PC-3 (cell line): ENCODE measurements around the gene SNAI3. TPM values are rescaled to one million over a fixed set of nuclear protein-coding genes. Genes with fewer than 3 reads are reported as not detected.

ENCODE experiments used
- ATAC-seq: fragments of 200-7000 bp; cut with Tn5 transposase; 2 replicates; pipeline ENCODE4 v1.9.1; 2020; ENCODE audit warnings: mild to moderate bottlenecking, moderate library complexity
- BruUV-seq: library from RNA; stranded (reverse); fragments of 400-500 nt; replicated peaks from 2 replicates; lab custom pipeline; 2021; lab: Mats Ljungman, UMichigan
- CTCF ChIA-PET: fragments of 300-600 bp; sonication (Branson Sonifier 250); formaldehyde crosslinking; loops from one replicate; lab custom pipeline; 2022; ENCODE audit warnings: antibody characterized with exemption; lab: Charles Lee
- POLR2A ChIA-PET: fragments of 300-600 bp; sonication (Branson Sonifier 250); formaldehyde crosslinking; loops from one replicate; lab custom pipeline; 2022; ENCODE audit warnings: antibody characterized with exemption; ENCODE audit not compliant: unreplicated experiment; lab: Charles Lee
- DNase-seq: peaks from one replicate; pipeline ENCODE4 v3.0.0-alpha.2; 2015
- H2AFZ ChIP-seq: fragments of 300-600 bp; sonication (generic); 2 replicates; pipeline ENCODE4 v1.6.0; 2016; ENCODE audit warnings: antibody characterized with exemption, low read length
- H3F3A ChIP-seq: fragments of 300-600 bp; sonication (generic); one replicate; pipeline ENCODE4 v1.6.0; 2017; ENCODE audit warnings: antibody characterized with exemption, low read length, control low read depth, mild to moderate bottlenecking; ENCODE audit not compliant: unreplicated experiment
- H3K27ac ChIP-seq: fragments of 300-600 bp; sonication (generic); 2 replicates; pipeline ENCODE4 v1.5.1; 2016; ENCODE audit warnings: mild to moderate bottlenecking, low read length
- H3K27me3 ChIP-seq: fragments of 300-600 bp; sonication (generic); 2 replicates; pipeline ENCODE4 v1.6.1; 2016; ENCODE audit warnings: low read length, mixed read lengths
- H3K36me3 ChIP-seq: fragments of 300-600 bp; sonication (generic); 2 replicates; pipeline ENCODE4 v1.6.1; 2016; ENCODE audit warnings: low read depth, mixed run types, low read length, mixed read lengths
- H3K4me1 ChIP-seq: fragments of 300-600 bp; sonication (generic); 2 replicates; pipeline ENCODE4 v1.5.1; 2016; ENCODE audit warnings: low read length; ENCODE audit not compliant: insufficient read depth
- H3K4me2 ChIP-seq: fragments of 300-600 bp; sonication (generic); 2 replicates; pipeline ENCODE4 v1.6.0; 2016; ENCODE audit warnings: low read length
- H3K4me3 ChIP-seq: fragments of 300-600 bp; sonication (generic); 2 replicates; pipeline ENCODE4 v1.5.1; 2016; ENCODE audit warnings: mild to moderate bottlenecking, low read length, mixed read lengths
- H3K79me2 ChIP-seq: fragments of 300-600 bp; sonication (generic); 2 replicates; pipeline ENCODE4 v1.6.1; 2017; ENCODE audit warnings: low read length, mixed read lengths
- H3K9ac ChIP-seq: fragments of 300-600 bp; sonication (generic); 2 replicates; pipeline ENCODE4 v1.6.0; 2016; ENCODE audit warnings: mild to moderate bottlenecking, low read length
- H3K9me2 ChIP-seq: fragments of 300-600 bp; sonication (generic); replicated peaks from 2 replicates; pipeline ENCODE4 v1.6.1; 2016; ENCODE audit warnings: mixed run types, low read length, mixed read lengths
- H3K9me3 ChIP-seq: fragments of 300-600 bp; sonication (generic); 2 replicates; pipeline ENCODE4 v1.6.1; 2016; ENCODE audit warnings: low read length, mixed read lengths
- H4K20me1 ChIP-seq: fragments of 300-600 bp; sonication (generic); 2 replicates; pipeline ENCODE4 v1.6.1; 2016; ENCODE audit warnings: low read length, mixed read lengths
- EZH2 ChIP-seq: fragments of 300-600 bp; sonication (generic); IDR thresholded peaks from one replicate; pipeline ENCODE4 v1.6.1; 2017; ENCODE audit warnings: antibody characterized with exemption, mild to moderate bottlenecking, low read length; ENCODE audit not compliant: unreplicated experiment
- EZH2phosphoT487 ChIP-seq: fragments of 300-600 bp; sonication (generic); IDR thresholded peaks from 2 replicates; pipeline ENCODE4 v1.6.1; 2018; ENCODE audit warnings: mild to moderate bottlenecking, antibody characterized with exemption, low read length, borderline replicate concordance
- intact Hi-C: fragments of 100-400 bp; cut with micrococcal nuclease; formaldehyde crosslinking; loops from 2 replicates; pipeline ENCODE4 v1.9.0; 2023
- microRNA-seq: library from miRNA; unstranded; fragments of <30 nt; microRNA quantifications from one replicate; pipeline ENCODE4 v1.1.0, GENCODE V29; 2020; ENCODE audit not compliant: unreplicated experiment
- total RNA-seq: library from RNA; depleted of rRNA; stranded (reverse); fragments of >200 nt; gene quantifications from 2 replicates; pipeline ENCODE4 v1.2.3, GENCODE V29; 2014; rRNA removed
- TF ChIP-seq, protein P1 (sequence below): fragments of 300-600 bp; sonication (generic); conservative IDR thresholded peaks from 2 replicates; pipeline ENCODE4 v1.5.1; 2017; ENCODE audit warnings: antibody characterized with exemption, low read depth, mild to moderate bottlenecking, low read length

Gene SNAI3
- total RNA-seq, 1 experiment from 2014 or later: 0.22 TPM

DNA sequence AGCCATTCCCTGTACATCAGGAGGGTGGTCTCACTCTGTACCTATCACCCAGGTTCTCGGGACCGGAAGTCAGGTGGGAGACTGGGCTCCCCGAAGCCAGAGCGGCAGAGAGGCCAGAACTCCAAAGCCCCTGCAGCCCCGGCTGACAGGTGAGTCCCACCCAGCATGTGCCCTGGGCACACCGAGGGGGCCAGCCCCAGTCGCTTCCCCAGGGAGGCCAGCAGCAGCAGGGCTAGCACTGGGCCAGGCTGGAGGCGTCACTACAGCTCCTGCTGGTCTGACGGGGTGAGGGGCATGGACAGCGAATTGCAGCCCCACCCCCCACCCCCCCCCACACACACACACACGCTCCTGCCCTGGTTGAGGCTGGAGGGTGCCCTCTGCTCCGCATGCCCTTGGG is 55.9 kb downstream of the SNAI3 start:
- H3K36me3 ChIP-seq: no peaks in the 10 kb centered on the region
- no peaks in the 10 kb centered on the region for H4K20me1 ChIP-seq
- H3K27me3 ChIP-seq: no peaks in the 10 kb centered on the region
- TF ChIP-seq, protein P1, sequence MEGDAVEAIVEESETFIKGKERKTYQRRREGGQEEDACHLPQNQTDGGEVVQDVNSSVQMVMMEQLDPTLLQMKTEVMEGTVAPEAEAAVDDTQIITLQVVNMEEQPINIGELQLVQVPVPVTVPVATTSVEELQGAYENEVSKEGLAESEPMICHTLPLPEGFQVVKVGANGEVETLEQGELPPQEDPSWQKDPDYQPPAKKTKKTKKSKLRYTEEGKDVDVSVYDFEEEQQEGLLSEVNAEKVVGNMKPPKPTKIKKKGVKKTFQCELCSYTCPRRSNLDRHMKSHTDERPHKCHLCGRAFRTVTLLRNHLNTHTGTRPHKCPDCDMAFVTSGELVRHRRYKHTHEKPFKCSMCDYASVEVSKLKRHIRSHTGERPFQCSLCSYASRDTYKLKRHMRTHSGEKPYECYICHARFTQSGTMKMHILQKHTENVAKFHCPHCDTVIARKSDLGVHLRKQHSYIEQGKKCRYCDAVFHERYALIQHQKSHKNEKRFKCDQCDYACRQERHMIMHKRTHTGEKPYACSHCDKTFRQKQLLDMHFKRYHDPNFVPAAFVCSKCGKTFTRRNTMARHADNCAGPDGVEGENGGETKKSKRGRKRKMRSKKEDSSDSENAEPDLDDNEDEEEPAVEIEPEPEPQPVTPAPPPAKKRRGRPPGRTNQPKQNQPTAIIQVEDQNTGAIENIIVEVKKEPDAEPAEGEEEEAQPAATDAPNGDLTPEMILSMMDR: no peak
- no peak for TF ChIP-seq EZH2phosphoT487
- no peak for TF ChIP-seq EZH2
- no peak overlapping the region for H3K9ac ChIP-seq
- ATAC-seq: no peak
- no peaks in the 10 kb centered on the region for H3K9me2 ChIP-seq
- no peak overlapping the region for H3K4me2 ChIP-seq
- no peak overlapping the region for H3K4me3 ChIP-seq
- no peaks in the 10 kb centered on the region for H3K9me3 ChIP-seq
- H2AFZ ChIP-seq: no peak overlapping the region
- intact Hi-C loops: no loop called here
- POLR2A ChIA-PET: no interaction called here
- no peak for DNase-seq
- no peak overlapping the region for H3K27ac ChIP-seq
- H3F3A ChIP-seq: no peaks in the 10 kb centered on the region
- BruUV-seq: no TSS peak
- CTCF ChIA-PET: no interaction called here
- H3K79me2 ChIP-seq: no peaks in the 10 kb centered on the region
- no peaks in the 10 kb centered on the region for H3K4me1 ChIP-seq

DNA sequence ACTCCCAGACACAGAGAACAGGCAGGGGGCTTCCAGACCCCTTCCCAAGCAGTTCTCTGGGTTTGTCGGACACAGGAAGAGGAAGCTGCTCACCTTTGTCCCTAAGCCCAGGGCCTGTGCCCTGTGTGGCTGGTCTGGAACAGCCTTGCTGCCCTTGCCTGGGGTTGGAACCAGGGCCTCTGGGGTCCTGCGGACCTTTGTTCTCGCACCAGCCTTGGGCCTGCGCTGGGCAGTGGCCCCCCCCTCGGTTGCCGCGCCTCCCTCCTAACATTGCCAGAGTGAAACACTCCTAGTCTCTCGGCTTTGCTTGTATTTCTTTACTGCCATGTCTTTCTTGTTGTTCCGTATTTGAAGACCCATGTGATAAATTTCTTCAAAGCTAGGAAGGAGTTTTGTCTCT is 56.5 kb downstream of the SNAI3 start:
- no peaks in the 10 kb centered on the region for H3K9me3 ChIP-seq
- H2AFZ ChIP-seq: no peak overlapping the region
- no peaks in the 10 kb centered on the region for H3F3A ChIP-seq
- ChIA-PET POLR2A (no interaction called here), CTCF (no interaction called here)
- no peak overlapping the region for H3K4me2 ChIP-seq
- H3K36me3 ChIP-seq: no peaks in the 10 kb centered on the region
- intact Hi-C loops: no loop called here
- BruUV-seq: no TSS peak
- H4K20me1 ChIP-seq: no peaks in the 10 kb centered on the region
- no peaks in the 10 kb centered on the region for H3K9me2 ChIP-seq
- ATAC-seq (no peak), DNase-seq (no peak)
- H3K4me1 ChIP-seq: no peaks in the 10 kb centered on the region
- H3K27me3 ChIP-seq: no peaks in the 10 kb centered on the region
- TF ChIP-seq, protein P1: no peak
- no peak for TF ChIP-seq EZH2
- TF ChIP-seq EZH2phosphoT487: no peak
- H3K27ac ChIP-seq: no peak overlapping the region
- no peak overlapping the region for H3K4me3 ChIP-seq
- no peak overlapping the region for H3K9ac ChIP-seq
- no peaks in the 10 kb centered on the region for H3K79me2 ChIP-seq

DNA sequence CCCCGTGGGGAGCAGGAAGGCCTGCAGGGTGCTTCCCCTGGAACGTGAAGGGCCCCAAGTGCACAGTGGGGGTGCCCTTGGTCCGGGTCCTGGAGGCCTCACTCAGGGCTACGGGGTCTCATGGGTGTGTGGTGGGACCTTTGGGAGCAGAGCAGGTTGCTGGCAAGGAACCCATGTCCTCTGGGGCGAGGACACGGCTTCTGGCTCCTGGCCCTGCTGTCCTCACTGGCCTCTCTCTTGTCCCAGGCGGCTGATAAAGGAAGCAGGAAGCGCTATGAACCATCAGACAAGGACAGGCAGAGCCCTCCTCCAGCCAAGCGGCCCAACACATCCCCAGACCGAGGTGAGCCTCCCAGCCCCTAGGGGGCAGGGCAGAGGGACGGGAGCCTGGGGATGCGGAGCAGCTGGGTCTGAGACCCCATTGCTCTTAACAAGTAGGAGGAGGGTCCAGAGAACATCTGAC is 57.8 kb downstream of the SNAI3 start:
- Histone ChIP-seq H3K4me3 (no peak overlapping the region), H3K27ac (no peak overlapping the region), H2AFZ (no peak overlapping the region), H4K20me1 (no peaks in the 10 kb centered on the region), H3K9me3 (no peaks in the 10 kb centered on the region), H3K27me3 (no peaks in the 10 kb centered on the region), H3K9me2 (no peaks in the 10 kb centered on the region), H3F3A (no peaks in the 10 kb centered on the region), H3K79me2 (no peaks in the 10 kb centered on the region), H3K4me1 (no peaks in the 10 kb centered on the region), H3K4me2 (no peak overlapping the region), H3K36me3 (no peaks in the 10 kb centered on the region), H3K9ac (no peak overlapping the region)
- TF ChIP-seq, protein P1: peak; percentile 51; the same call in 1 of the 2 replicates
- no peak for TF ChIP-seq EZH2
- CTCF ChIA-PET: no interaction called here
- DNase-seq (peak; percentile 9), ATAC-seq (peak; percentile 57; the same call in 1 of the 2 replicates)
- intact Hi-C loops: no loop called here
- POLR2A ChIA-PET: interaction anchor here (0.6 kb wide), 1 partner anchor 58 kb away, joined by 4 read pairs; the partner anchor contains the start of gene ZC3H18
- BruUV-seq: no TSS peak

Small RNA genes lying within 50 kb of the gene (microRNA-seq; reads per million reads assigned to microRNA genes)
- not detected for gene MIR4722

Other genes with a start within 250 kb of the SNAI3 start
- 4.1 and 4.6 TPM in 2 replicates for gene ZFPM1, start 233.2 kb downstream of the SNAI3 start, total RNA-seq
- gene ZC3H18, start 116.1 kb downstream of the SNAI3 start, total RNA-seq: 11.8 and 24.5 TPM in 2 replicates
- not detected in 2 replicates for gene IL17C, start 47.9 kb downstream of the SNAI3 start, total RNA-seq
- not detected in 2 replicates for gene CYBA, start 35.5 kb downstream of the SNAI3 start, total RNA-seq
- 38.3 and 48.9 TPM in 2 replicates for gene MVD, start 23.4 kb downstream of the SNAI3 start, total RNA-seq
- gene RNF166, start 19.9 kb upstream of the SNAI3 start, total RNA-seq: 25.2 and 28.8 TPM in 2 replicates
- gene CTU2, start 20.0 kb upstream of the SNAI3 start, total RNA-seq: 30.3 and 39.4 TPM in 2 replicates
- gene PIEZO1, start 98.7 kb upstream of the SNAI3 start, total RNA-seq: 180 and 251 TPM in 2 replicates
- gene CDT1, start 117.3 kb upstream of the SNAI3 start, total RNA-seq: 43.0 and 76.6 TPM in 2 replicates
- 346 and 350 TPM in 2 replicates for gene APRT, start 125.4 kb upstream of the SNAI3 start, total RNA-seq
- gene GALNS, start 170.4 kb upstream of the SNAI3 start, total RNA-seq: 18.3 and 25.5 TPM in 2 replicates
- 42.0 and 77.5 TPM in 2 replicates for gene TRAPPC2L, start 170.6 kb upstream of the SNAI3 start, total RNA-seq
- not detected in 2 replicates for gene PABPN1L, start 180.2 kb upstream of the SNAI3 start, total RNA-seq